ENCODE measurements around the gene RGS3.
A peak's percentile ranks its signal among the peaks of the same experiment; 100 is the strongest.

The RGS3 gene

GRCh38 chr9:113492343-113493202 lies 29.0 kb downstream of the RGS3 start:
- no peak for DNase-seq

DNA sequence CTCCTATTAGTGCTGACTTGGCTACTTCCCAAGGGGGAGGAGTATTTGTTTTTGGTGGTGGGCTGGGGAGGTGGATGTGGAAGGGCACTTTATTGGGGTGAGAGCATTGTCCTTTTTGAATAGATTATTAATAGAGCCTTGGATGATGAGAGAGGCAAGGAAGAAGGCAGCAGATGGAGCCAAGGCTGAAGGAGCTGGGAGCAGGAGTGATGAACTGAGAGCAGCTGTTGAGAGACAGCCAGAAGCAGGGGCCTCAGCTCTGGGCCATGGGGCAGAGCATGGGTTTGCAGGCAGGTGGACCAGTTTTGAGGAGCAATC lies 29.6 kb downstream of the RGS3 start:
- DNase-seq = no peak

DNA sequence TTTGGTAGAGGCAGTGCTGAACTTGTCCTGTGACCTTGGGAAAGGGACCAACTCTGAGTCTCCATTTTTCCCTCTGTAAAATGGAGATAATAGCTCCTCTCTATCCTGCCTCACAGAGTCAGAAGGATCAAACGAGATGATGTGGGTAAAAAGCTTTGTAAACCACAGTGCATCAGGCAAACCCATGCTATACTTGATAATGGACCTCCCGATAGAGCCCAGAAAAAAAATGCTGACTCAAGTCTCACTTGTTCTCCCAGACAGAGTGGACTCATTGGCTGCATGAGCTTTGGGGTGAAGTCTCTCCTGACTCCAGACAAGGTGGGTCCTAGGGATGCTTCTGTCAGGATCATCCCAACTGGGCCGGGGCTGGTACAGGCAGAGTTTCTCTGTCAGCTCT lies 32.0 kb downstream of the RGS3 start:
- DNase-seq = no peak

GRCh38 chr9:113497051-113497450 lies 33.5 kb downstream of the RGS3 start:
- no peak for DNase-seq

DNA sequence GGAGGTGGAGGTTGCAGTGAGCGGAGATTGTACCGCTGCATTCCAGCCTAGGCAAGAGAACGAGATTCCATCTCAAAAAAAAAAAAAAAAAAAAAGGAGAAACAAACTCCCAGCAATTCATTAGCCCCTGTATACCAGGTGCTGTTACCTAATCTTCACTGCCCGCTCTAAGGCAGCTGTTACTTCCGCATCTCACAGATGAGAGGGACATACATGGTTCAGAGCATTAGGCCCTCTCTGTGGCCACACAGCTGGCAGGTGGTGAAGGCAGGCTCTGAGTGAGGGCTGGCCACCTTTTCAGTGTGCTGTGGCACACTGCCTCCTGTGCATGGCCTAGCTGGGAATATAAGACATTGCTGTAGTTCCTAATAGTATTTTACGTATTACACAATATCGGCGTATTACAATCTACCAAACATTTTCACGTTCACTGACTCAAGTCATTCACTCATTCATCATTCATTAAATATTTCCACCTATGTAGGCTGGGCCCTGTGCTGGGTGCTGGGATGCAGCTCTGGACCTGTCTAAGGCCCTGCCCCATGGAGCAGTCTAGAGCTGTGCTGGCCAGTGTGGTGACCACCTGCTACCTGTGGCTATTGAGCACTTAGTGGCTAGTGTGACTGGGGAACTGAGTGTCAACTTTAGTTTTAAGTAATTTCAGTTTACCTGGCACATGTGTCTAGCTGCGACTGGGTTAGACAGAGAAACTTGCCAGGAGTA lies 35.8 kb downstream of the RGS3 start:
- DNase-seq = no peak

DNA sequence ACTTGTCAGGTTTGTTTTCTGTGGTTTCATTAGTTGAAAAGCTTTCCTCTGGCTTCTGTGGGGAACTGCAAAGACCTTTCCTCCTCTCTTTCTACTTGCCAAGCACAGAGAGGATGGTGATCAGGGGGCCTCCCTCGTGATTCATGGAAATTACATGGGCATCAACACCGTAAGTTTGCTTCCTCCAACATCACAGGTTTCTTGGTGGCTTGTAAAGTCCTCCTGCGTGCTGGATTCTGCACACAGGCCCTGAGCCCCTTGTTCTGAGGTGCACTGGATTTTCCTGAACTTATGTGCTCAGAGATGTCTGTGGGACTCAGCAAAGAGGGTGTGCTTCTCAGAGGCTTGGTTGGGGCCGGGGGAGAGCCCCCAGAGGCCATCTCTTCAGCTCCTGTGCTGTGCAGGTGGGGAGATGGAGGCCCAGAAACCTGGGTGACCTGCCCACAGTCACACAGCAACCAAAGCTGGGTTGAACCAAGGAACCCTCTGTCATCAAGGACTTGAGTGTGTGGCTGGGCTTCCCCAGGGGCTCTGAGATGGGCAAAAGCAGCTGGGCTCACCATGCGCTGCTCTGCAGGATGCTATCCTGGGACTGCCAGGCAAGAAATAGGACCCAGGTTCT lies 36.5 kb downstream of the RGS3 start:
- DNase-seq = no peak

GRCh38 chr9:113501129-113501686 lies 37.7 kb downstream of the RGS3 start:
- no peak for DNase-seq

GRCh38 chr9:113501852-113502251 lies 38.3 kb downstream of the RGS3 start:
- no peak for DNase-seq

DNA sequence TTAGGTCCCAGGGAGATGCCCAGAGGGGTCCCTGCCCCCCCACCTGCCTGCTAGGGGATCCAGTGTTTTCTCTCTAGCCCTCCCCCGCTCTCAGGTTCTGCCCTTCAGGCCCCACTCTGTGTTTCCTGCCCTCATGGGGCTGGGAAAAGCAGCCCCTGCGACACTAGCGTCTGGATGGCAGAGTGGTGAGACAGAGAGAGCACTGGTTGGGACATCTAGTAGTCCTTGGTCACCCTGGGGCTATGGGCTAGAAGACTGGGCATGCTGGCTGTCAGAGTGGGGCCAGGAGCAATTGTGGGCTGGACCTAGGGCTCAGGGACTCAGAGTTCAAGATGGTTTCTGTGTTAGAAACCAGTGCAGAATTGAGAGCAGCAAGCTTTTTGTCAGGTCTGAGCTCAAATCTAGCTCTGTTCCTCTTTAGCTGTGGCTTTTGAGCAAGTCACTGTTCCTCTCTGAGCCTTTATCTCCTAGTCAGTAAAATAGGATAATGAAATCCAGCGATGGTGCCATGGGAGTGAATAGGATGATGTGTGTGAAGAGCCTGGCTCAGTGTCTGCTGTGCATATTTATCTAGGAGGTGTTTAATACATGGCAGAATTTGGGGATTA lies 39.0 kb downstream of the RGS3 start:
- no peak for DNase-seq

DNA sequence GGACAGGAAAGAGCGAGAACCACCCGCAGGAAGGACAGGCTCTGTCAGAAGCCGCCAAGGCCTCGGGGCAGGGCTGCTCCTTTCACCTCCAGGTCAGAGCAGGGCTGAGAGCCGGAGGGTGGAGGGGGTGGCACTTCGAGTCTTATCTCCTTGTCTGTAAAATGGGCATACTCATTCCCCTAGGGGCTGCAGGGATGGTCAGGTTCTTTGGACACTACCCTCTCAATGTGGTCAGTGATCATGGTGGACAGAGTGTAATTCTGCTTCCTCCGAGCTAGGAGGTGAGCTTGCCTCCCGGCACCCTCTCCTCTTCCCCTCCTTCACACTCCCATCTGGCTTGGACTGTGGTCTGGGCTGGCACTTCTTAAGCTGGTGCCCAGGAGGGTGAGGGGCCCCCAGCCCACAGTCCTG lies 39.6 kb downstream of the RGS3 start:
- no peak for DNase-seq

DNA sequence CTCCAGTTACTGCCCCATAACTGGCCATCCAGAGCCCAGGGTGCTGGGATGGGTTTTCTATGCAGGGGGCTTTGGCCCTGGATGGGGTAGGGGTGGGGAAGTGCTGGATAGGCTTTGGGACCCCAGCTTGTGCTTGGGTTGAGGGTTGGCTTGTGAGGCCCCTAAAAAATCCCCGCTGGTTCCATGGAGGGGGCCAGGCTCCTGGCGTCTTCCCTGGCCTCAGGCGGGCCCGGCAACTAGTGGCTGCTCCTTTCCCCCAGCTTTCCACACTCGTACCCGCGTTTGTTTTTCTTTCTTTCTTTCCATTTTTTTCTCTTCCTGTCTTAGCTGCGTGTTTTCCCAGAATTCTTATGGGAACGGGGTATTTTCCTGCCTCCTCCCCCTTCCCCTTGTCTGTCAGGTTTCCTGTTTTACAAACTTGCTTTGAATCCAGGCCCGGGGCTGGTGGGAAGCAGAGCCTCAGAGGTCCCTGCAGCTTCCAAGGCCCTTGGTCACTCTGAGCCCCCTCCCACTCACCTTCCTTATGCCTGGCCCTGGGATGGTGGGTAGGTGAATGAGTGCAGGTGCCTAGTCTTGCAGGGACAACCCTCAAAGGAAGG lies 40.2 kb downstream of the RGS3 start:
- DNase-seq = no peak

DNA sequence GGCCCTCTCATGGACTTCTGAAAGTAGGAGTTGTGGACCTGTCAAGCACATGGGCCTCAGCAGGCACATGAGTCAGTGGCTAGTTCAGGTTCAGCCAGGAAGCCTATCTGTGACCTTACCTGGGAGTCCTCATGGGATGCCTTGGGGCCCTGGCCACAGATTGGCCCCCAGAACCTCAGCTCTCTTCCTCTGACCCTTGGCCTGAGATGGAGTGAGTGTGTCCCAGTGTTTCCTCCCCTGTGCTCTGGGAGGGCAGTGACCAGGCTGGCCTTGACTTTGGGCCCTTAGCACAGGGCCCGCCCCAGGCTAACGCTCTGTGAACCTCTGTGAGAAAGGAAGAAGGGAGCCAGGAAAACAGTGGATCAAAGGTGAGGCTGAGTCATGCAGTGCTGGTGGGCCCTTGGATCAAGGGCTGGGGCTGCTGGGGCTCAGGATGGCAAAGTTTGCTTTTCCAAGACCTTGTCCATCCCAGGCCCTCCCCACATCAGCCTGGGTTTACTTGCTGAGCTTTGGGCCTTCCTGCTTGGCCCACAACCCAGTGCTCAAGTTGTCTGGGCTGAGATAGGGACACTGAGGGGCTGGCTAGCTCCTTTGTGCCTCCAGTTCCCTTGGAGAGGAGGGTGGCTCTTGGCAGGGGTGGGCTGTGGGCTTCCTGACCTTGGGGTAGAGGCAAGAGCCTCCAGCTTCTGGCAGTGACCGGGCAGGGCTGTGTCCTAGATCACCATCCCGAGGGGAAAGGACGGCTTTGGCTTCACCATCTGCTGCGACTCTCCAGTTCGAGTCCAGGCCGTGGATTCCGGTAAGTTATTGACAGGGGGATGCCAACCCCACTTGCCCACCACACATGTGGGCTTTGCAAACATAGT lies 41.4 kb downstream of the RGS3 start:
- DNase-seq = no peak

DNA sequence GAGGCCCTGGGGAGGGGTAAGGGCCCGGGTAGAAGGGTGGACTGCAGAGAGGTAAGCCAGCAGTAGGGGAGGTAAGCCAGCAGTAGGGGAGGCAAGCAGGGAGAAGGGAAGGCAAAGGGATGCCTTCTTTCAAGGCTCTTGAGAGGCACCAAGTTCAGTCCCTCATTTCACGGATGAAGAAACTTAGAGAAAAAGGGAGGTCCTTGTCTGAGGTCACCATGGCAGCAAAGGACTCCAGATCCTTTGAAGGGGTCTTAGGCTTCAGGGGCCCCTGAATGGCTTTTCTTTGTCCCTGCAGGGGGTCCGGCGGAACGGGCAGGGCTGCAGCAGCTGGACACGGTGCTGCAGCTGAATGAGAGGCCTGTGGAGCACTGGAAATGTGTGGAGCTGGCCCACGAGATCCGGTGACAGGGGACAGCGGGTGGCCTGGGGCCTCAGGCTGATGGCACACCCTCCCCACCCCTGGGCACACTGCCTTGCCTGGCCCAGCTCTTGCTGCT lies 42.6 kb downstream of the RGS3 start:
- DNase-seq = no peak

GRCh38 chr9:113507256-113507655 lies 43.7 kb downstream of the RGS3 start:
- no peak for DNase-seq

- no peak for DNase-seq
Measured at GRCh38 chr9:113508111-113508749, 44.7 kb downstream of the RGS3 start.

DNA sequence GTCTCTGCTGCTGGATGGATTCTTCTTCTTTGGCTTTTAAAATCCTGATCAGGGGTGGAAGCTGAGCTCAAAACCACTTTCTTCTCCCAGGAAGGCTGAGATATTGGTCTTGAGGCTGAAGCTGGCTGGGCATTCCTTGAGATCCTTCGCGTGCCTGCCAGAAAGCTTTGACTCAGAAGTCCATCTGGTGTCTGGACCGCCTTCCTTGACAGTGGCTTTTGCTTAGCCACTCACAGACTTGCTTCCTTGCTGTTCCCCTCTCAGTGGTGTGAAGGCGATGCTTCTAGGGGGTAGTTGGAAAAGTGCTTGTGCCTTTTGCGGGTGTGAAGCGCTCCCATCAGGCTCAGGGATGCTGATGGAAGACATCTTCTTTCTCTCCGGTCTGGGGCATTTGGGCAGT lies 45.9 kb downstream of the RGS3 start:
- no peak for DNase-seq

- DNase-seq = no peak
Measured at GRCh38 chr9:113511047-113511521, 47.6 kb downstream of the RGS3 start.

DNA sequence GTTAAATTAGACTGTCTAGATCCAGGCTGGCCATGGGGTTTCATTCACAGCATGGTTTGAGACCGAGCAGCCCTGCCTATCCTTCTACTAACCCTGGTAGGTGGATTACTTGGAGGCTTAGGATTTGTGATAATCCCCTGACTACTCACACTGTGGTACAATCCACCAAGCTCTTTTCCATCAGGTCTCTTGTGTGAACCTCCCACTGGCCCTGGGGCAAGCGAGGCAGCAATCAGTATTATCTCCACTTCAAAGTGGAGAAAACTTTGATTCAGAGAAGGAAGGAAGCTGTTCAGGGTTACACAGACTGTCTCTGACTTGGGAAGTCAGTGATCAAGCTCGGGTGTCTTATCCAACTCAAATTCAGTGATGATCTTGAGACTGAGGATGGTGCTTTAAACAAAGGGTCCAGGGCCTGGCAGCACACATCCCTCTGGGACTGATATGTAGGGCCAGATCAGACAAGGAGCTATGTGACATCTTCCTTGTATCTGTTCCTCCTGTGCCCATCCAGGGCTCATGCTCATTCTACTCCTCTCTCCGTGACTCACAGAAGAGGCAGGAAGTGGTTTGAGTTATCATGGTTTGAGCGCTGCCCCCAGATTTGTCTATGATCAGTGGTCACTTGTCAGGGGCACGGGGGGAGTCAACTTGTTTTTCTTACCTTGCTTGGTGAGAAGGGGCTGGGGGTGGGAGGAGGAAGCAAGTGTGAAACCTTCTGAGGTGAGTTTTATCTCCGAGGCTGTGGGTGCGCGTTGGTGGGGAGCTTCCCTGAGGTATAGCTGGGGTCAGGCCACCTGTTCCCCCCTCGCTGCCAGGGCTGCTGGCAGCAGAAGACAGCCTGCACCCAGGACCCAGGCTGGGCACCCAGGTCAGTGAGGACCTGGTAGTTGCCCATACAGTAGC lies 48.6 kb downstream of the RGS3 start:
- peak; percentile 22 to 49 (median 41) for DNase-seq

GRCh38 chr9:113513111-113513510 lies 49.6 kb downstream of the RGS3 start:
- no peak for DNase-seq

DNA sequence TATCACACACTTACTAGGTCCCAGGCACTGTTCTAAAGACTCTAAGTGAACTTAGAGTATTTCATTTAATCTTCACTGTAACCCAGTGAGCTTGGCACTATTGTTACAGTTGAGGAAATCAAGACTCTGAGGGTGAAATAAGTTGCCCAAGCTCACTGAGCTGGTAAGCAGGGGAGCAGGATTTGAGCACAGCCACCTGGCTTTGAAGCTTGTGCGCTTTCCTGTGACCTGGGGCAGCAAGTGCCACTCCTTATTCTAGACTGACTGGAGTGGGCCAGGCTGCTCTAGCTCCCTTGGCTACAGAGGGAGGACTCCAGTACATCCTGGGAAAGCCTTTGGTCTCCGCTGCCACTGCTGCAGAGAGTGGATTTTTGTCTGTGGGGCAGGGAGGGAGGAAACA lies 50.0 kb downstream of the RGS3 start:
- DNase-seq = no peak

Data from activated CD4-positive, CD25-positive, alpha-beta regulatory T cell (primary cell).